ENCODE data around the gene INO80.
"Not testable (repeated sequence)": the region's sequence is repeated elsewhere in the genome, so short reads cannot be mapped to it uniquely, and the experiment has no call there.

Gene INO80

GRCh38 chr15:40960925-40961324 is 155.2 kb downstream of the INO80 start:
- no peak for DNase-seq

GRCh38 chr15:40960151-40960885 is 155.8 kb downstream of the INO80 start:
- no peak for DNase-seq

GRCh38 chr15:40959331-40960141 is 156.5 kb downstream of the INO80 start:
- DNase-seq, result no peak

GRCh38 chr15:40958723-40959122 is 157.4 kb downstream of the INO80 start:
- no peak for DNase-seq

GRCh38 chr15:40958146-40958545 is 157.9 kb downstream of the INO80 start:
- no peak for DNase-seq

- DNase-seq, result peak; percentile 50
Observed at GRCh38 chr15:40957581-40958051, 158.5 kb downstream of the INO80 start.

- DNase-seq, result no peak
Observed at GRCh38 chr15:40957041-40957555, 159.0 kb downstream of the INO80 start.

GRCh38 chr15:40956541-40956982 is 159.5 kb downstream of the INO80 start:
- no peak for DNase-seq

GRCh38 chr15:40955930-40956540 is 160.0 kb downstream of the INO80 start:
- DNase-seq, result no peak

GRCh38 chr15:40955141-40955903 is 160.8 kb downstream of the INO80 start:
- no peak for DNase-seq

- DNase-seq, result not testable (repeated sequence)
Observed at GRCh38 chr15:40954158-40954848, 161.8 kb downstream of the INO80 start.

GRCh38 chr15:40953713-40954074 is 162.4 kb downstream of the INO80 start:
- DNase-seq, result no peak

- peak; percentile 89 for DNase-seq
Observed at GRCh38 chr15:40952901-40953712, 163.0 kb downstream of the INO80 start, which contains the start of gene CHAC1. Gene CHAC1 (plus strand): TSS chr15:40953471. CDS start chr15:40953584, 113 bp downstream.

GRCh38 chr15:40952301-40952900 is 163.7 kb downstream of the INO80 start:
- no peak for DNase-seq

GRCh38 chr15:40951764-40952163 is 164.3 kb downstream of the INO80 start:
- no peak for DNase-seq

GRCh38 chr15:40949756-40950207 is 166.3 kb downstream of the INO80 start:
- DNase-seq, result no peak

- DNase-seq, result no peak
Observed at GRCh38 chr15:40948706-40949473, 167.2 kb downstream of the INO80 start.

GRCh38 chr15:40944510-40945296 is 171.4 kb downstream of the INO80 start:
- no peak for DNase-seq

All from NCI-H1105 (cell line).